ENCODE data around the gene SPEM3.

The SPEM3 gene

GRCh38 chr17:7421186-7421585 is 7.5 kb upstream of the SPEM3 start:
- DNase-seq (ENCODE audit: low read depth): no peak

- DNase-seq (ENCODE audit: low read depth): no peak
These were observed 5.0 kb upstream of the SPEM3 start for GRCh38 chr17:7423679-7424078.

GRCh38 chr17:7425316-7425715 is 3.3 kb upstream of the SPEM3 start, which contains the start of gene SPEM2:
TSS of gene SPEM2 (plus strand) at chr17:7425616. CDS start at chr17:7425689, 73 bp downstream.
- no peak for DNase-seq (ENCODE audit: low read depth)

- no peak for DNase-seq (ENCODE audit: low read depth)
These were observed 2.9 kb upstream of the SPEM3 start for GRCh38 chr17:7425756-7426155.

- DNase-seq (ENCODE audit: low read depth): no peak
These were observed 2.3 kb upstream of the SPEM3 start for GRCh38 chr17:7426203-7426863.

GRCh38 chr17:7426896-7427489 is 1.7 kb upstream of the SPEM3 start:
- no peak for DNase-seq (ENCODE audit: low read depth)

GRCh38 chr17:7427549-7427948 is 1.1 kb upstream of the SPEM3 start:
- DNase-seq (ENCODE audit: low read depth): no peak

- no peak for DNase-seq (ENCODE audit: low read depth)
These were observed 1.1 kb downstream of the SPEM3 start for GRCh38 chr17:7429722-7430121.

- DNase-seq (ENCODE audit: low read depth): no peak
These were observed 2.6 kb downstream of the SPEM3 start for GRCh38 chr17:7431231-7431630.

GRCh38 chr17:7432296-7432695 is 3.6 kb downstream of the SPEM3 start:
- no peak for DNase-seq (ENCODE audit: low read depth)

GRCh38 chr17:7435676-7436555 is 7.3 kb downstream of the SPEM3 start:
- peak; percentile 35 for DNase-seq (ENCODE audit: low read depth)

- peak; percentile 72 for DNase-seq (ENCODE audit: low read depth)
These were observed 8.1 kb downstream of the SPEM3 start for GRCh38 chr17:7436556-7437368.

GRCh38 chr17:7437369-7437863 is 8.8 kb downstream of the SPEM3 start:
- DNase-seq (ENCODE audit: low read depth): no peak

GRCh38 chr17:7437950-7438614 is 9.4 kb downstream of the SPEM3 start:
- peak; percentile 57 for DNase-seq (ENCODE audit: low read depth)

GRCh38 chr17:7438656-7439460 is 10.2 kb downstream of the SPEM3 start:
- no peak for DNase-seq (ENCODE audit: low read depth)

- no peak for DNase-seq (ENCODE audit: low read depth)
These were observed 10.9 kb downstream of the SPEM3 start, which contains the start of gene FGF11 for GRCh38 chr17:7439462-7440112. TSS of gene FGF11 (plus strand) at chr17:7439512. CDS start at chr17:7439621, 109 bp downstream.

GRCh38 chr17:7440113-7440833 is 11.6 kb downstream of the SPEM3 start:
- peak; percentile 22 for DNase-seq (ENCODE audit: low read depth)

- DNase-seq (ENCODE audit: low read depth): no peak
These were observed 12.2 kb downstream of the SPEM3 start for GRCh38 chr17:7440834-7441195.

GRCh38 chr17:7441266-7441665 is 12.6 kb downstream of the SPEM3 start:
- DNase-seq (ENCODE audit: low read depth): no peak
